HEK293 (cell line): ENCODE measurements around the gene PLEKHA5.
A peak's percentile ranks its signal among the peaks of the same experiment; 100 is the strongest.

Experiments used
- CTCF ChIA-PET: fragments of 350-600 bp; formaldehyde crosslinking; extraction: SDS; loops from one replicate; lab custom pipeline; 2021; ENCODE audit warnings: antibody characterized with exemption; lab: Yijun Ruan, JAX
- POLR2A ChIA-PET: fragments of 300-600 bp; formaldehyde crosslinking; extraction: SDS; loops from one replicate; lab custom pipeline; 2020; ENCODE audit warnings: antibody characterized with exemption, inconsistent platforms; lab: Yijun Ruan, JAX
- H3K27ac ChIP-seq: fragments of 200-500 bp; sonication (Bioruptor generic); 2 replicates; pipeline ENCODE4 v1.5.1; 2014; ENCODE audit warnings: low read depth, low read length, control low read depth, inconsistent platforms; ENCODE audit errors: extremely low read depth
- H3K36me3 ChIP-seq, 2 experiments: fragments of 200-500 bp in 1 of 2; sonication (Bioruptor generic) in 1 of 2; 1 replicate in 1 of 2; 2 replicates in 1 of 2; pipeline ENCODE4 v1.5.1; 2014 to 2017; ENCODE audit warnings: inconsistent platforms in 2 of 2, low read length in 2 of 2; ENCODE audit not compliant: control insufficient read depth in 2 of 2, insufficient read depth in 1 of 2
- H3K4me1 ChIP-seq: fragments of 200-500 bp; sonication (Bioruptor generic); 2 replicates; pipeline ENCODE4 v1.5.1; 2014; ENCODE audit warnings: mild to moderate bottlenecking, low read length, inconsistent platforms; ENCODE audit not compliant: control insufficient read depth, insufficient read depth
- H3K4me3 ChIP-seq: 2 replicates; pipeline ENCODE4 v1.5.1; 2011; ENCODE audit warnings: low read depth, mild to moderate bottlenecking, control low read depth, low read length, moderate library complexity
- H3K9me3 ChIP-seq: fragments of 200-500 bp; sonication (Bioruptor generic); 2 replicates; pipeline ENCODE4 v1.5.1; 2014; ENCODE audit warnings: low read depth, low read length, inconsistent platforms; ENCODE audit not compliant: control insufficient read depth, insufficient read depth
- FEZF1 ChIP-seq: fragments of 450-650 bp; formaldehyde crosslinking; IDR thresholded peaks from 2 replicates; pipeline ENCODE4 v1.5.1; 2016; ENCODE audit warnings: missing biosample characterization, missing genetic modification characterization
- GFI1B ChIP-seq: fragments of 450-650 bp; formaldehyde crosslinking; IDR thresholded peaks from 2 replicates; pipeline ENCODE4 v1.5.1; 2016; ENCODE audit warnings: missing biosample characterization, missing genetic modification characterization
- HOXD13 ChIP-seq: sonication (generic); formaldehyde crosslinking; IDR thresholded peaks from 2 replicates; pipeline ENCODE4 v1.8.0; 2022; ENCODE audit warnings: missing genetic modification reagents, borderline replicate concordance
- PRDM4 ChIP-seq: fragments of 450-650 bp; formaldehyde crosslinking; IDR thresholded peaks from 2 replicates; pipeline ENCODE4 v1.5.1; 2017; ENCODE audit warnings: missing biosample characterization, missing genetic modification characterization
- SALL2 ChIP-seq: fragments of 450-650 bp; formaldehyde crosslinking; IDR thresholded peaks from 2 replicates; pipeline ENCODE4 v1.5.0; 2017; ENCODE audit warnings: missing biosample characterization, mild to moderate bottlenecking, missing genetic modification characterization, borderline replicate concordance
- SP7 ChIP-seq: fragments of 450-650 bp; formaldehyde crosslinking; IDR thresholded peaks from 2 replicates; pipeline ENCODE4 v1.5.1; 2016; ENCODE audit warnings: missing biosample characterization, missing genetic modification characterization
- YY1 ChIP-seq: fragments of 450-650 bp; formaldehyde crosslinking; IDR thresholded peaks from 2 replicates; pipeline ENCODE4 v1.5.1; 2018; ENCODE audit warnings: missing biosample characterization, missing genetic modification characterization
- ZBTB17 ChIP-seq: fragments of 450-650 bp; formaldehyde crosslinking; IDR thresholded peaks from 2 replicates; pipeline ENCODE4 v1.5.1; 2016; ENCODE audit warnings: missing biosample characterization, missing genetic modification characterization
- ZBTB20 ChIP-seq: fragments of 450-650 bp; formaldehyde crosslinking; IDR thresholded peaks from 2 replicates; pipeline ENCODE4 v1.5.1; 2016; ENCODE audit warnings: missing biosample characterization, missing genetic modification characterization
- ZBTB6 ChIP-seq: fragments of 450-650 bp; formaldehyde crosslinking; IDR thresholded peaks from 2 replicates; pipeline ENCODE4 v1.5.1; 2017; ENCODE audit warnings: missing biosample characterization, missing genetic modification characterization
- ZEB2 ChIP-seq: fragments of 450-650 bp; formaldehyde crosslinking; IDR thresholded peaks from 2 replicates; pipeline ENCODE4 v1.5.1; 2016; ENCODE audit warnings: missing biosample characterization, missing genetic modification characterization
- ZIC2 ChIP-seq: fragments of 450-650 bp; formaldehyde crosslinking; IDR thresholded peaks from 2 replicates; pipeline ENCODE4 v1.5.1; 2016; ENCODE audit warnings: missing biosample characterization, missing genetic modification characterization
- ZNF274 ChIP-seq, 2 experiments: fragments of 200-500 bp in 1 of 2; fragments of 450-650 bp in 1 of 2; sonication (Bioruptor generic) in 1 of 2; formaldehyde crosslinking in 1 of 2; IDR thresholded peaks; 2 replicates each; pipeline versions ENCODE4 v1.5.1 to v1.6.1; 2014 to 2016; ENCODE audit warnings: borderline replicate concordance in 1 of 2, inconsistent platforms in 1 of 2, low read length in 1 of 2, missing biosample characterization in 1 of 2, missing genetic modification characterization in 1 of 2
- ZNF350 ChIP-seq: fragments of 450-650 bp; formaldehyde crosslinking; IDR thresholded peaks from 2 replicates; pipeline ENCODE4 v1.5.0; 2017; ENCODE audit warnings: missing biosample characterization, mild to moderate bottlenecking, missing genetic modification characterization
- ZNF354C ChIP-seq: fragments of 450-650 bp; formaldehyde crosslinking; IDR thresholded peaks from 2 replicates; pipeline ENCODE4 v1.5.1; 2016; ENCODE audit warnings: missing biosample characterization, missing genetic modification characterization, low read depth, borderline replicate concordance
- ZNF529 ChIP-seq: fragments of 450-650 bp; formaldehyde crosslinking; IDR thresholded peaks from 2 replicates; pipeline ENCODE4 v1.5.1; 2017; ENCODE audit warnings: missing genetic modification characterization, missing biosample characterization; ENCODE audit not compliant: insufficient replicate concordance
- ZNF596 ChIP-seq: fragments of 450-650 bp; IDR thresholded peaks from 2 replicates; pipeline ENCODE4 v1.5.0; 2018; ENCODE audit warnings: missing biosample characterization, mild to moderate bottlenecking, missing genetic modification characterization, moderate library complexity
- ZNF629 ChIP-seq: fragments of 450-650 bp; formaldehyde crosslinking; IDR thresholded peaks from 2 replicates; pipeline ENCODE4 v1.5.1; 2017; ENCODE audit warnings: missing biosample characterization, missing genetic modification characterization
- ZNF639 ChIP-seq: fragments of 450-650 bp; formaldehyde crosslinking; IDR thresholded peaks from 2 replicates; pipeline ENCODE4 v1.5.1; 2016; ENCODE audit warnings: missing biosample characterization, missing genetic modification characterization
- ZNF777 ChIP-seq: fragments of 450-650 bp; formaldehyde crosslinking; IDR thresholded peaks from 2 replicates; pipeline ENCODE4 v1.5.1; 2017; ENCODE audit warnings: missing biosample characterization, missing genetic modification characterization, borderline replicate concordance
- TF ChIP-seq, protein P1 (sequence below): fragments of 450-650 bp; formaldehyde crosslinking; conservative IDR thresholded peaks from 2 replicates; pipeline ENCODE4 v1.5.1; 2016; ENCODE audit warnings: low read depth, missing biosample characterization, missing genetic modification characterization

The PLEKHA5 gene

GRCh38 chr12:19198272-19198671, 68.7 kb downstream of the PLEKHA5 start (continued):
- TF ChIP-seq, protein P1, sequence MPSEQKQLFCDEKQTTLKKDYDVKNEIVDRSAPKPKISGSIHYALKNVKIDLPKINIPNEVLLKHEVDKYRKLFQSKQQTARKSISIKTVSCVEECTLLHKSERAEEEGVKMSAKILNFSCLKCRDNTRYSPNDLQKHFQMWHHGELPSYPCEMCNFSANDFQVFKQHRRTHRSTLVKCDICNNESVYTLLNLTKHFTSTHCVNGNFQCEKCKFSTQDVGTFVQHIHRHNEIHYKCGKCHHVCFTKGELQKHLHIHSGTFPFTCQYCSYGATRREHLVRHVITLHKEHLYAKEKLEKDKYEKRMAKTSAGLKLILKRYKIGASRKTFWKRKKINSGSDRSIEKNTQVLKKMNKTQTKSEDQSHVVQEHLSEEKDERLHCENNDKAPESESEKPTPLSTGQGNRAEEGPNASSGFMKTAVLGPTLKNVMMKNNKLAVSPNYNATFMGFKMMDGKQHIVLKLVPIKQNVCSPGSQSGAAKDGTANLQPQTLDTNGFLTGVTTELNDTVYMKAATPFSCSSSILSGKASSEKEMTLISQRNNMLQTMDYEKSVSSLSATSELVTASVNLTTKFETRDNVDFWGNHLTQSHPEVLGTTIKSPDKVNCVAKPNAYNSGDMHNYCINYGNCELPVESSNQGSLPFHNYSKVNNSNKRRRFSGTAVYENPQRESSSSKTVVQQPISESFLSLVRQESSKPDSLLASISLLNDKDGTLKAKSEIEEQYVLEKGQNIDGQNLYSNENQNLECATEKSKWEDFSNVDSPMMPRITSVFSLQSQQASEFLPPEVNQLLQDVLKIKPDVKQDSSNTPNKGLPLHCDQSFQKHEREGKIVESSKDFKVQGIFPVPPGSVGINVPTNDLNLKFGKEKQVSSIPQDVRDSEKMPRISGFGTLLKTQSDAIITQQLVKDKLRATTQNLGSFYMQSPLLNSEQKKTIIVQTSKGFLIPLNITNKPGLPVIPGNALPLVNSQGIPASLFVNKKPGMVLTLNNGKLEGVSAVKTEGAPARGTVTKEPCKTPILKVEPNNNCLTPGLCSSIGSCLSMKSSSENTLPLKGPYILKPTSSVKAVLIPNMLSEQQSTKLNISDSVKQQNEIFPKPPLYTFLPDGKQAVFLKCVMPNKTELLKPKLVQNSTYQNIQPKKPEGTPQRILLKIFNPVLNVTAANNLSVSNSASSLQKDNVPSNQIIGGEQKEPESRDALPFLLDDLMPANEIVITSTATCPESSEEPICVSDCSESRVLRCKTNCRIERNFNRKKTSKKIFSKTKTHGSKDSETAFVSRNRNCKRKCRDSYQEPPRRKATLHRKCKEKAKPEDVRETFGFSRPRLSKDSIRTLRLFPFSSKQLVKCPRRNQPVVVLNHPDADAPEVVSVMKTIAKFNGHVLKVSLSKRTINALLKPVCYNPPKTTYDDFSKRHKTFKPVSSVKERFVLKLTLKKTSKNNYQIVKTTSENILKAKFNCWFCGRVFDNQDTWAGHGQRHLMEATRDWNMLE (tag by site-specific recombination): no peak
- TF ChIP-seq YY1 (no peak), SP7 (tag by site-specific recombination) (no peak), ZNF629 (tag by site-specific recombination) (0 out of 2 replicates have a peak, but pooled peaks have one; percentile 38)

DNA sequence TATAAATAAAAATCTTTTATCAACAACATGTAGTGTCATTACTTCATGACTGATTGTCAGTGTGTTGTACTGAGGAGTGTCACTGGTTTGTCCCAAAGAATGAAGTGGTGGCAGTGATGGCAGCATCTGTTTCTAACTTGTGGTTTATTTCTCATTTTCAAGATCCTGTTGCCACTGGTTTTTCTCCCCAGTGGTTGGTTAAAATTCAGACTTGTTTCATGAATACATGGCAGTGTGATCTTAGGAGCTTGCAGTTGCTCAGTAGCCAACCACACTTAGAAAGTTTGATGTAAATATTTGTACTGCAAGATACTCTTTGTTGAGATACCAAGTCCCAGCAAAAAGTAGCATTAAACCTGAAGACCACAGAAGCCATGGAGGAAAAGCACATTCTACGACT, 69.8 kb downstream of the PLEKHA5 start:
- Histone ChIP-seq H3K9me3 (no peaks in the 10 kb centered on the region), H3K4me1 (no peaks in the 10 kb centered on the region), H3K4me3 (no peak overlapping the region), H3K36me3 (no peaks in the 10 kb centered on the region), H3K27ac (no peak overlapping the region)
- ChIA-PET POLR2A (no interaction called here), CTCF (interaction anchor here (0.5 to 2.1 kb wide), 2 partner anchors 13 to 94 kb away, joined by 3 to 17 read pairs; no protein-coding TSS in a partner anchor)
- TF ChIP-seq ZIC2 (tag by site-specific recombination) (no peak), ZBTB17 (tag by site-specific recombination) (no peak), PRDM4 (tag by site-specific recombination) (no peak), ZNF529 (tag by site-specific recombination) (no peak), ZNF354C (no peak), ZBTB20 (no peak), ZNF777 (tag by site-specific recombination) (no peak), ZNF350 (tag by site-specific recombination) (no peak)

DNA sequence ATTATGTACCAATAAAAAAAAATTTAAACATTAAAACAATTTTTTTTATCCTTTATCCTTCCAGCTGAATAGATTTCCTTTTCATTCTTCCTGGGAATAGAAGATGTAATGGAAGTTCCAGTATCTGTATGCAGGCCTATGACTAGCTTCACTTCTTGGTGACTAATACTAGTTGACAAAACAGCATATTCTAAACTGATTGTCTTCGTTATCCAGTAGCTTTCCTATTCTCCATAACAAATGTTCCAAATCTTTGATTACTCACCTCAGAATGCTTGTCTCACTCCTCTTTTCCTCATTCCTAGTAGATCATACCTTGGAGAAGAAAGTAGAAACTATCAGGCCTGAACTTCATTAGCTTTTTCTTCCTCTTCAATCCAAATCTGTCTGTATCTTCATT, 70.7 kb downstream of the PLEKHA5 start:
- no peaks in the 10 kb centered on the region for H3K36me3 ChIP-seq
- H3K9me3 ChIP-seq: no peaks in the 10 kb centered on the region
- H3K4me3 ChIP-seq: no peak overlapping the region
- ChIA-PET POLR2A (interaction anchor here (1.4 kb wide), 1 partner anchor 240 kb away, joined by 4 read pairs; no protein-coding TSS in a partner anchor), CTCF (interaction anchor here (2.1 kb wide), 1 partner anchor 14 kb away, joined by 17 read pairs; no protein-coding TSS in a partner anchor)
- TF ChIP-seq ZBTB6 (tag by site-specific recombination): no peak
- no peak for TF ChIP-seq SP7 (tag by site-specific recombination)
- TF ChIP-seq ZNF274 (IDR thresholded peaks at IDR 0.05; ENCODE audit: low read length): no peak
- no peak for TF ChIP-seq ZNF274 (tag by site-specific recombination; IDR thresholded peaks at IDR 0.05; ENCODE audit: borderline replicate concordance)
- TF ChIP-seq ZNF596 (tag by site-specific recombination): no peak
- no peak for TF ChIP-seq HOXD13 (CRISPR knock-in tag)
- no peak for TF ChIP-seq ZEB2 (tag by site-specific recombination)
- TF ChIP-seq YY1: no peak
- no peak for TF ChIP-seq SALL2 (tag by site-specific recombination)
- no peak for TF ChIP-seq FEZF1
- no peak for TF ChIP-seq GFI1B
- no peak for TF ChIP-seq ZNF639 (tag by site-specific recombination)
- H3K4me1 ChIP-seq: no peaks in the 10 kb centered on the region
- H3K27ac ChIP-seq: no peak overlapping the region
